ENCODE data around the gene FAM168A.
"Not testable (repeated sequence)": the region's sequence is repeated elsewhere in the genome, so short reads cannot be mapped to it uniquely, and the experiment has no call there.

Gene FAM168A

GRCh38 chr11:73519266-73519665 is 78.6 kb downstream of the FAM168A start:
- no peak for DNase-seq (ENCODE audit: low read depth in 2 of 2)

GRCh38 chr11:73518195-73518594 is 79.7 kb downstream of the FAM168A start:
- DNase-seq (ENCODE audit: low read depth in 2 of 2) = no peak

- DNase-seq (ENCODE audit: low read depth in 2 of 2) = no peak
These were observed 81.8 kb downstream of the FAM168A start for GRCh38 chr11:73516080-73516479.

- no peak for DNase-seq (ENCODE audit: low read depth in 2 of 2)
These were observed 84.2 kb downstream of the FAM168A start for GRCh38 chr11:73513707-73514106.

GRCh38 chr11:73510877-73511276 is 87.0 kb downstream of the FAM168A start:
- no peak for DNase-seq (ENCODE audit: low read depth in 2 of 2)

GRCh38 chr11:73510106-73510505 is 87.8 kb downstream of the FAM168A start:
- DNase-seq (ENCODE audit: low read depth in 2 of 2) = no peak

- no peak for DNase-seq (ENCODE audit: low read depth in 2 of 2)
These were observed 88.7 kb downstream of the FAM168A start for GRCh38 chr11:73509188-73509587.

- DNase-seq (ENCODE audit: low read depth in 2 of 2) = no peak
These were observed 89.4 kb downstream of the FAM168A start for GRCh38 chr11:73508243-73509176.

GRCh38 chr11:73507086-73507485 is 90.8 kb downstream of the FAM168A start:
- no peak for DNase-seq (ENCODE audit: low read depth in 2 of 2)

GRCh38 chr11:73506038-73506437 is 91.9 kb downstream of the FAM168A start:
- no peak for DNase-seq (ENCODE audit: low read depth in 2 of 2)

- no peak for DNase-seq (ENCODE audit: low read depth in 2 of 2)
These were observed 99.6 kb downstream of the FAM168A start for GRCh38 chr11:73498343-73498742.

- DNase-seq (ENCODE audit: low read depth in 2 of 2) = no peak
These were observed 101.8 kb downstream of the FAM168A start for GRCh38 chr11:73496134-73496533.

- DNase-seq (ENCODE audit: low read depth in 2 of 2) = no peak
These were observed 102.2 kb downstream of the FAM168A start for GRCh38 chr11:73495731-73496130.

GRCh38 chr11:73493956-73494598 is 103.8 kb downstream of the FAM168A start:
- no peak for DNase-seq (ENCODE audit: low read depth in 2 of 2)

GRCh38 chr11:73481626-73482025 is 116.3 kb downstream of the FAM168A start:
- no peak for DNase-seq (ENCODE audit: low read depth in 2 of 2)

- no peak for DNase-seq (ENCODE audit: low read depth in 2 of 2)
These were observed 117.2 kb downstream of the FAM168A start for GRCh38 chr11:73480677-73481076.

GRCh38 chr11:73478737-73479347 is 119.1 kb downstream of the FAM168A start:
- no peak for DNase-seq (ENCODE audit: low read depth in 2 of 2)

- no peak for DNase-seq (ENCODE audit: low read depth in 2 of 2)
These were observed 120.4 kb downstream of the FAM168A start for GRCh38 chr11:73477518-73477917.

GRCh38 chr11:73475549-73476095 is 122.3 kb downstream of the FAM168A start:
- no peak for DNase-seq (ENCODE audit: low read depth in 2 of 2)

GRCh38 chr11:73473252-73473651 is 124.7 kb downstream of the FAM168A start:
- no peak for DNase-seq (ENCODE audit: low read depth in 2 of 2)

GRCh38 chr11:73470036-73470612 is 127.8 kb downstream of the FAM168A start:
- not testable (repeated sequence) for DNase-seq (ENCODE audit: low read depth in 2 of 2)

GRCh38 chr11:73469401-73469800 is 128.5 kb downstream of the FAM168A start:
- no peak for DNase-seq (ENCODE audit: low read depth in 2 of 2)
